Fibroblast of skin of abdomen (primary cell): ENCODE results near the gene FBXL16.
"Not testable (repeated sequence)": the region's sequence is repeated elsewhere in the genome, so short reads cannot be mapped to it uniquely, and the experiment has no call there.

ENCODE experiments used
- DNase-seq: peaks from one replicate; pipeline ENCODE4 v3.0.0-alpha.2; 2013

FBXL16 gene

GRCh38 chr16:709566-710499 lies 4.2 kb upstream of the FBXL16 start:
- peak; percentile 75 for DNase-seq

- DNase-seq: no peak
Measured at GRCh38 chr16:708959-709358, 3.4 kb upstream of the FBXL16 start.

GRCh38 chr16:708019-708418 lies 2.4 kb upstream of the FBXL16 start:
- no peak for DNase-seq

- DNase-seq: no peak
Measured at GRCh38 chr16:707062-707538, 1.5 kb upstream of the FBXL16 start.

GRCh38 chr16:706189-707061 lies 824 bp upstream of the FBXL16 start:
- no peak for DNase-seq

GRCh38 chr16:704552-705380 lies 835 bp downstream of the FBXL16 start:
- DNase-seq: no peak

GRCh38 chr16:704047-704446 lies 1.6 kb downstream of the FBXL16 start:
- no peak for DNase-seq

- DNase-seq: no peak
Measured at GRCh38 chr16:703406-703805, 2.2 kb downstream of the FBXL16 start.

GRCh38 chr16:702341-702740 lies 3.3 kb downstream of the FBXL16 start:
- DNase-seq: no peak

- no peak for DNase-seq
Measured at GRCh38 chr16:700684-701584, 4.7 kb downstream of the FBXL16 start.

GRCh38 chr16:698911-699671 lies 6.5 kb downstream of the FBXL16 start:
- no peak for DNase-seq

GRCh38 chr16:695355-696089 lies 10.1 kb downstream of the FBXL16 start:
- DNase-seq: no peak

GRCh38 chr16:694863-695354 lies 10.7 kb downstream of the FBXL16 start:
- DNase-seq: no peak

GRCh38 chr16:694187-694862 lies 11.3 kb downstream of the FBXL16 start:
- DNase-seq: no peak

- no peak for DNase-seq
Measured at GRCh38 chr16:693766-694165, 11.8 kb downstream of the FBXL16 start.

GRCh38 chr16:693364-693763 lies 12.2 kb downstream of the FBXL16 start:
- DNase-seq: no peak

GRCh38 chr16:692356-693108 lies 13.1 kb downstream of the FBXL16 start:
- no peak for DNase-seq

GRCh38 chr16:691242-691641 lies 14.4 kb downstream of the FBXL16 start:
- not testable (repeated sequence) for DNase-seq
